Activated naive CD4-positive, alpha-beta T cell treated with anti-CD3 and anti-CD28 coated beads, Interleukin-2, amount 10 ng/mL, durations not matched to agents 7 days and 5 days (primary cell): ENCODE data around the gene TRAPPC11.
"Not testable (repeated sequence)": the region's sequence is repeated elsewhere in the genome, so short reads cannot be mapped to it uniquely, and the experiment has no call there.

Experiments used
- CTCF ChIA-PET: fragments of 350-600 bp; sonication (Branson Sonifier 250); formaldehyde crosslinking; loops from one replicate; lab custom pipeline; 2021; ENCODE audit warnings: antibody characterized with exemption; lab: Charles Lee
- DNase-seq: peaks from one replicate; pipeline ENCODE4 v3.0.0-alpha.2; 2020
- H3K27ac Mint-ChIP-seq: one replicate; pipeline ENCODE4 v1.8.0; 2021; ENCODE audit warnings: mild to moderate bottlenecking, moderate library complexity, mixed read lengths
- H3K27me3 Mint-ChIP-seq: one replicate; pipeline ENCODE4 v1.8.0; 2021; ENCODE audit warnings: mild to moderate bottlenecking, mixed read lengths
- H3K36me3 Mint-ChIP-seq: one replicate; pipeline ENCODE4 v1.8.0; 2021; ENCODE audit warnings: mixed read lengths
- H3K4me1 Mint-ChIP-seq: one replicate; pipeline ENCODE4 v1.8.0; 2021; ENCODE audit warnings: mixed read lengths
- H3K4me3 Mint-ChIP-seq: one replicate; pipeline ENCODE4 v1.8.0; 2021; ENCODE audit warnings: mild to moderate bottlenecking, moderate library complexity, mixed read lengths
- H3K9me3 Mint-ChIP-seq: one replicate; pipeline ENCODE4 v1.8.0; 2021; ENCODE audit warnings: mixed read lengths

Gene TRAPPC11

GRCh38 chr4:183718876-183719275, 59.8 kb downstream of the TRAPPC11 start:
- CTCF ChIA-PET: no interaction called here

DNA sequence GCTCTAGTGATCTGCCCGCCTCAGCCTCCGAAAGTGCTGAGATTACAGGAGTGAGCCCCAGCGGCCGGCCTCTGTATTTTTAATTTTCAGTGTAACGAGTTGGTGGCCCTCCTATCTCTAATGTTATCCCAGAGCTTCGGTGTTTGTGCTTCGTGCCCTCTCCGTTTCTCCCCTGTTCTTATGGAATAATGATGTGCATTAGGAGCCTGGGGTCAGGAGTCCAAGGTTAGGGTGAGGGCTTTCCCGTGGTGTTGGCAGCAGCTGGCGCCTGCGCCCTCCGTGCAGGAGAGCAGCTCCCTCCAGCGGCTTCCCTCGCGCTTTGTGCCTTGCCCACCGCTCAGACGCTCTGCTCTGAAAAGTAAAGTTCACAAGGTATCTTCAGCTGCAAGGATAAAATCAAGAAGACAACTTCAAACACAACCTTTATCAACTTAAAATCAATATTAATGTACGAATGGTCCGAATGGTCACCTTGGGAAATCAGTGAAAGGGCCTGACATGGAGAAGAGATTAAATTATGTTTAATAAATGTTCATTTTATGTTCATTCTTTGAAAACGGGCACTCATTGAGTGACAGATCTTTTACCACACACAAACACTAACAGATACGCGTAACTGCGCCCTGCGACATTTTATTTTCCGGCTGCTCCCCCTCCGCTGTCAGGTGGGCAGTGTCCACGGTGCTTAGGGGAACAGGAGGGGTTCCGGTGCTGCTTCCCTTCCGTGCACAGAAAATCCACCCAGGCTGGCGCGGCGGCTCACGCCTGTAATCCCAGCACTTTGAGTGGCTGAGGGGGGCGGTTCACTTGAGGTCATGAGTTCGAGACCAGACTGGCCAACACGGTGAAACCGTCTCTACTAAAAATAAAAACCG, 62.4 kb downstream of the TRAPPC11 start:
- H3K27me3 Mint-ChIP-seq: peaks cover 42% of the 10 kb centered on the region
- H3K4me3 Mint-ChIP-seq: peak overlapping the region; percentile 18
- no peaks in the 10 kb centered on the region for H3K9me3 Mint-ChIP-seq
- H3K36me3 Mint-ChIP-seq: no peaks in the 10 kb centered on the region
- H3K27ac Mint-ChIP-seq: no peak overlapping the region
- peaks cover 19% of the 10 kb centered on the region for H3K4me1 Mint-ChIP-seq
- CTCF ChIA-PET: interaction anchor here (0.6 to 1.5 kb wide), 4 partner anchors 17 to 253 kb away, joined by 3 to 6 read pairs (median 4); no protein-coding TSS in a partner anchor
- DNase-seq: peak; percentile 60

More at GRCh38 chr4:183718876-183719275, 59.8 kb downstream of the TRAPPC11 start:
- Mint-ChIP-seq H3K27ac (no peak overlapping the region), H3K36me3 (peaks cover 6% of the 10 kb centered on the region), H3K27me3 (peaks cover 31% of the 10 kb centered on the region), H3K4me1 (peaks cover 17% of the 10 kb centered on the region), H3K4me3 (no peak overlapping the region), H3K9me3 (no peaks in the 10 kb centered on the region)
- DNase-seq: no peak

GRCh38 chr4:183722731-183723560, 63.9 kb downstream of the TRAPPC11 start:
- CTCF ChIA-PET: no interaction called here
- peak; percentile 71 for DNase-seq

DNA sequence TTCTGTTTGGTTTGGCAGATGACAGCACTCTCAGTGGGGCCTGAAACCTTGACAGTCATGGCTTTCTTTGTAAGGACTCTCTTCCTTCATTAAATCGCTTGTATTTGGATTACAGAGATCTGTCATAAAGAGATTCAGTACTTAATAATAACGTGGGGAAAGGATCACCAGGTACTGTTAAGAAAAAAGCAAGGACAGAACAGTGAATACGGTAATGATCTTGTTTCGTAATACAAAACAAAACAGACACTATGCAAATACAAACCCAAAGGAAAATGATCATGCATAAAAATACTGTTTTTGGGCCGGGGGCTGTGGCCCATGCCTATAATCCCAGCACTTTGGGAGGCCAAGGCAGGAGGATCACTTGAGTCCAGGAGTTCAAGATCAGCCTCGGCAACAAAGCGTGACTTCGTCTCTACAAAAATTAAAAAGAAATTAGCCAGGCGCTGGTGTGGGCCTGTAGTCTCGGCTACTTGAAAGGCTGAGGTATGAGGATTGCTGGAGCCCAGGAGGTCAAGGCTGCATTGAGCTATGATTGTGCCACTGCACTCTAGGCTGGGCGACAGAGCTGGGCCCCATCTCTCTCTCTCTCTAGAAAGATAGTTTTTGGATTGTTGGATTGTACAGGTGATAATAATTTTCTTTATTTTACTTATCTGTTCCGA, 64.6 kb downstream of the TRAPPC11 start:
- peak overlapping the region; percentile 75 for H3K27ac Mint-ChIP-seq
- CTCF ChIA-PET: no interaction called here
- no peak for DNase-seq

More at GRCh38 chr4:183722731-183723560, 63.9 kb downstream of the TRAPPC11 start:
- Mint-ChIP-seq H3K4me1 (peaks cover 19% of the 10 kb centered on the region), H3K9me3 (no peaks in the 10 kb centered on the region), H3K36me3 (no peaks in the 10 kb centered on the region), H3K27ac (peak overlapping the region; percentile 75), H3K27me3 (peaks cover 47% of the 10 kb centered on the region), H3K4me3 (peak overlapping the region; percentile 77)

DNA sequence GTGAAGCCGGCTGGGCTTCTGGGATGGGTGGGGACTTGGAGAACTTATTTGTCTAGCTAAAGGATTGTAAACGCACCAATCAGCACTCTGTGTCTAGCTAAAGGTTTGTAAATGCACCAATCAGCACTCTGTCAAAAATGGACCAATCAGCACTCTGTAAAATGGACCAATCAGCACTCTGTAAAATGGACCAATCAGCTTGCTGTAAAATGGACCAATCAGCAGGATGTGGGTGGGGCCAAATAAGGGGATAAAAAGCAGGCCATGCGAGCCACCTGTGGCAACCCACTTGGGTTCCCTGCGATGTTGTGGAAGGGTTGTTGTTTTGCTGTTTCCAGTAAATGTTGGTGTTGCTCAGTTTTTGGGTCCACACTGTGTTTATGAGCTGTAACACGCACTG, 66.5 kb downstream of the TRAPPC11 start:
- H3K36me3 Mint-ChIP-seq, H3K4me3 Mint-ChIP-seq, DNase-seq, H3K27ac Mint-ChIP-seq, H3K9me3 Mint-ChIP-seq, CTCF ChIA-PET: not testable (repeated sequence)
- Mint-ChIP-seq H3K4me1 (peaks cover 19% of the 10 kb centered on the region), H3K27me3 (peaks cover 55% of the 10 kb centered on the region)

More for the DNA sequence above, 64.6 kb downstream of the TRAPPC11 start:
- Mint-ChIP-seq H3K4me1 (peaks cover 19% of the 10 kb centered on the region), H3K9me3 (no peaks in the 10 kb centered on the region), H3K4me3 (peak overlapping the region; percentile 72), H3K36me3 (no peaks in the 10 kb centered on the region), H3K27me3 (peaks cover 54% of the 10 kb centered on the region)

DNA sequence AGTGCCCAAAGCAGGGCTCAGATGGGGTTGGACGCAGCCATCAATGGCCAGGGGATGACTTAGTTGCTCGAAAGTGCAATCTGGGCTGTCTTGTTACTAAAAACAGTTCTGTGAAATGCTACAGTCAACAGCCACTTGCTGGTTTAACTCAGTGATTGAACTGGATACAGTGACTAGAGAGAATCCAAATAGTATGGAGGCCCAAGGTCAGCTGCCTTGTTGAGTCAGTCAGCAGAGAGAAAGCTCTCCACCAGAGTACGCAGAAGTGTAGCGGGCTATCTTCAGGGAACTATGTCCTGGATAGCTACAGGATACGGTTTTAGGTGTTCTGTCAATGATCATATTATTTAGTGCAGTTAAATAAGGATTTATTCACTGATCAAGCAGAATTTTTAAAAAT, 68.4 kb downstream of the TRAPPC11 start:
- Mint-ChIP-seq H3K27ac (no peak overlapping the region), H3K27me3 (peaks cover 40% of the 10 kb centered on the region), H3K9me3 (no peaks in the 10 kb centered on the region), H3K36me3 (no peaks in the 10 kb centered on the region), H3K4me1 (peaks cover 11% of the 10 kb centered on the region), H3K4me3 (no peak overlapping the region)
- CTCF ChIA-PET: no interaction called here
- no peak for DNase-seq

DNA sequence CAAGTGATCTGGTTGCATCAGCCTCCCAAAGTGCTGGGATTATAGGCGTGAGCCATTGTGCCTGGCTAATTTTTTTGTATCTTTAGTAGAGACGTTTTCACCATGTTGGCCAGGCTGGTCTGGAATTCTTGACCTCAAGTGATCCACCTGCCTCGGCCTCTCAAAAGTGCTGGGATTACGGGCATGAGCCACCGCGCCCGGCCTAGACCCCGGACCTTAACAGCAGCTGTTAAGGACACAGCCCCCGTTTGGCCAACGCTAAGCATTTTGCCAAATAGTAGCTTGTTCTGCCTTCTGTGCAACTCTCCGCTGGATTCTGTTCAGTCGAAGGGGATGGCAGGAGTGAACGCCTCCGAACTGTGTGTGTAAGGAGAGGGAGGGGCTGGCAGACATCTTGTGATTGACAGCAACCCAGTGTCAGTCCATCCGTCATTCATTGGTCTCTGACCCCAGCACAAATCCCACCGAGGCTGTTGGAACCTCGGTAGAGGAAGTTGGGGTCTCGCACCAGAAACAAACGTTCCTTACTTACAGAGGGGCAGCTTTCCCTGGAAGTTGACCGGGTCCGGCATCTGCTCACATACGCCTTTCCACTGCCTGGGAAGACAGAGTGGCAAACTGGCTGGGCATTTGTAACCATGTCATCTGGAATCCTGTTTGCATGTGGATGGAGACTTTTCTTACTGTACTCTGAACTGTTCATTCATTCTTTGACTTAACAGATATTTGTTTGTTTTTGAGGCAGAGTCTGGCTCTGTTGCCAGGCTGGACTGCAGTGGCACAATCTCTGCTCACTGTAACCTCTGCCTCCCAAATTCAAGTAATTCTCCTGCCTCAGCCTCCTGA, 69.4 kb downstream of the TRAPPC11 start:
- no peak overlapping the region for H3K27ac Mint-ChIP-seq
- CTCF ChIA-PET: no interaction called here
- no peaks in the 10 kb centered on the region for H3K9me3 Mint-ChIP-seq
- H3K4me1 Mint-ChIP-seq: peaks cover 7% of the 10 kb centered on the region
- H3K27me3 Mint-ChIP-seq: peaks cover 40% of the 10 kb centered on the region
- no peak overlapping the region for H3K4me3 Mint-ChIP-seq
- no peak for DNase-seq
- no peaks in the 10 kb centered on the region for H3K36me3 Mint-ChIP-seq

- no peaks in the 10 kb centered on the region for H3K9me3 Mint-ChIP-seq
- peaks cover 40% of the 10 kb centered on the region for H3K27me3 Mint-ChIP-seq
- no peak overlapping the region for H3K27ac Mint-ChIP-seq
- no peak overlapping the region for H3K4me3 Mint-ChIP-seq
- no peaks in the 10 kb centered on the region for H3K36me3 Mint-ChIP-seq
- CTCF ChIA-PET: no interaction called here
- H3K4me1 Mint-ChIP-seq: peaks cover under 1% of the 10 kb centered on the region
- no peak for DNase-seq
Observed at GRCh38 chr4:183729069-183729406, 69.9 kb downstream of the TRAPPC11 start.

GRCh38 chr4:183729430-183730328, 70.6 kb downstream of the TRAPPC11 start:
- no peaks in the 10 kb centered on the region for H3K4me1 Mint-ChIP-seq
- no peaks in the 10 kb centered on the region for H3K36me3 Mint-ChIP-seq
- no peaks in the 10 kb centered on the region for H3K9me3 Mint-ChIP-seq
- DNase-seq: no peak
- no peak overlapping the region for H3K27ac Mint-ChIP-seq
- H3K27me3 Mint-ChIP-seq: peaks cover 35% of the 10 kb centered on the region
- CTCF ChIA-PET: no interaction called here
- H3K4me3 Mint-ChIP-seq: no peak overlapping the region

GRCh38 chr4:183732296-183732695, 73.2 kb downstream of the TRAPPC11 start:
- H3K36me3 Mint-ChIP-seq: no peaks in the 10 kb centered on the region
- H3K27ac Mint-ChIP-seq: no peak overlapping the region
- H3K27me3 Mint-ChIP-seq: peaks cover 29% of the 10 kb centered on the region
- no peak overlapping the region for H3K4me3 Mint-ChIP-seq
- CTCF ChIA-PET: no interaction called here
- no peak for DNase-seq
- no peaks in the 10 kb centered on the region for H3K9me3 Mint-ChIP-seq
- H3K4me1 Mint-ChIP-seq: no peaks in the 10 kb centered on the region

DNA sequence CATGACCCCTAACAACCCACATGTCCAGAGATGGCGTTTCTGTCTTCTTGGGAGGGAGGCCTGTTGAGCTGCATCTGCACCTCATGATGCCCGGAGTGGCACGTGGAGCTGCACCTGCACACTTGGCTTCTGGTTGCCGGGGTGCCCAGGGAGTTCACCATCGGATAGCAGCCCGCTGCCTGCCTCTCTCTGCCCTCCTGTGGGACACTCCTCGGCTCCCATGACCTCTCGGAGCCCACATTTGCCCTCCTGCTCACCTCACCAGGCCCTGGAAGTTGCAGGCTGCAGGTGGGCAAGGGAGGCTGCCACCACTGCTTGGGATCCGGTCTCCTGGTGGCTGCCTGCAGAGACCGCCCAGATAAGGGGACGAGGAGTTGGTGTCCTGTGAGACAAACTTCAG, 74.1 kb downstream of the TRAPPC11 start:
- Mint-ChIP-seq H3K4me3 (no peak overlapping the region), H3K27me3 (peaks cover 24% of the 10 kb centered on the region), H3K9me3 (no peaks in the 10 kb centered on the region), H3K4me1 (no peaks in the 10 kb centered on the region), H3K36me3 (no peaks in the 10 kb centered on the region), H3K27ac (no peak overlapping the region)
- DNase-seq: no peak
- CTCF ChIA-PET: no interaction called here

- CTCF ChIA-PET: no interaction called here
- no peak overlapping the region for H3K4me3 Mint-ChIP-seq
- no peaks in the 10 kb centered on the region for H3K4me1 Mint-ChIP-seq
- peaks cover 4% of the 10 kb centered on the region for H3K27me3 Mint-ChIP-seq
- H3K9me3 Mint-ChIP-seq: no peaks in the 10 kb centered on the region
- no peak for DNase-seq
- no peaks in the 10 kb centered on the region for H3K36me3 Mint-ChIP-seq
- H3K27ac Mint-ChIP-seq: no peak overlapping the region
Observed at GRCh38 chr4:183738081-183738673, 79.1 kb downstream of the TRAPPC11 start.
